K562 (cell line): ENCODE measurements around the gene XPR1.

Source experiments
- FOXA1 ChIP-seq: fragments of 450-650 bp; IDR thresholded peaks from 2 replicates; pipeline ENCODE4 v1.6.1; 2016; ENCODE audit warnings: mild to moderate bottlenecking, borderline replicate concordance
- FOXJ3 ChIP-seq: sonication (generic); formaldehyde crosslinking; IDR thresholded peaks from 2 replicates; pipeline ENCODE4 v1.4.0; 2020; ENCODE audit warnings: mild to moderate bottlenecking, missing genetic modification reagents
- MYNN ChIP-seq, 2 experiments: sonication (generic); formaldehyde crosslinking in 1 of 2; IDR thresholded peaks; 2 replicates each; pipeline versions ENCODE4 v1.5.0 to v1.6.1; 2016 to 2020; ENCODE audit warnings: antibody characterized with exemption in 1 of 2, missing genetic modification reagents in 1 of 2
- RNF2 ChIP-seq: sonication (generic); IDR thresholded peaks from 2 replicates; pipeline ENCODE4 v1.6.1; 2016
- ZBTB33 ChIP-seq: sonication (generic); formaldehyde crosslinking; IDR thresholded peaks from 2 replicates; pipeline ENCODE4 v1.8.1; 2023; ENCODE audit warnings: mild to moderate bottlenecking, missing genetic modification reagents
- TF ChIP-seq, protein P1 (sequence below): fragments of 250-450 bp; sonication (Bioruptor Pico); IDR thresholded peaks from 2 replicates; pipeline ENCODE4 v1.5.0; 2020; ENCODE audit warnings: mild to moderate bottlenecking, borderline replicate concordance
- TF ChIP-seq, protein P2 (sequence below), 3 experiments: IDR thresholded peaks in 2 of 3; conservative IDR thresholded peaks in 1 of 3; 2 replicates each; pipeline ENCODE4 v1.5.1; 2011 to 2012; ENCODE audit warnings: low read length in 3 of 3, mild to moderate bottlenecking in 3 of 3, control low read depth in 2 of 3, improper control_type of control experiment in 1 of 3, inconsistent platforms in 1 of 3, low read depth in 1 of 3, mixed read lengths in 1 of 3, moderate library complexity in 1 of 3; ENCODE audit not compliant: insufficient read depth in 2 of 3

GRCh38 chr1:180742663-180743062 is 110.8 kb downstream of the XPR1 start:
- no peak for TF ChIP-seq RNF2
- TF ChIP-seq FOXA1 = no peak
- TF ChIP-seq FOXJ3 = no peak
- TF ChIP-seq, protein P1, sequence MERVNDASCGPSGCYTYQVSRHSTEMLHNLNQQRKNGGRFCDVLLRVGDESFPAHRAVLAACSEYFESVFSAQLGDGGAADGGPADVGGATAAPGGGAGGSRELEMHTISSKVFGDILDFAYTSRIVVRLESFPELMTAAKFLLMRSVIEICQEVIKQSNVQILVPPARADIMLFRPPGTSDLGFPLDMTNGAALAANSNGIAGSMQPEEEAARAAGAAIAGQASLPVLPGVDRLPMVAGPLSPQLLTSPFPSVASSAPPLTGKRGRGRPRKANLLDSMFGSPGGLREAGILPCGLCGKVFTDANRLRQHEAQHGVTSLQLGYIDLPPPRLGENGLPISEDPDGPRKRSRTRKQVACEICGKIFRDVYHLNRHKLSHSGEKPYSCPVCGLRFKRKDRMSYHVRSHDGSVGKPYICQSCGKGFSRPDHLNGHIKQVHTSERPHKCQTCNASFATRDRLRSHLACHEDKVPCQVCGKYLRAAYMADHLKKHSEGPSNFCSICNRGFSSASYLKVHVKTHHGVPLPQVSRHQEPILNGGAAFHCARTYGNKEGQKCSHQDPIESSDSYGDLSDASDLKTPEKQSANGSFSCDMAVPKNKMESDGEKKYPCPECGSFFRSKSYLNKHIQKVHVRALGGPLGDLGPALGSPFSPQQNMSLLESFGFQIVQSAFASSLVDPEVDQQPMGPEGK (CRISPR knock-in tag) = no peak
- TF ChIP-seq, protein P2, sequence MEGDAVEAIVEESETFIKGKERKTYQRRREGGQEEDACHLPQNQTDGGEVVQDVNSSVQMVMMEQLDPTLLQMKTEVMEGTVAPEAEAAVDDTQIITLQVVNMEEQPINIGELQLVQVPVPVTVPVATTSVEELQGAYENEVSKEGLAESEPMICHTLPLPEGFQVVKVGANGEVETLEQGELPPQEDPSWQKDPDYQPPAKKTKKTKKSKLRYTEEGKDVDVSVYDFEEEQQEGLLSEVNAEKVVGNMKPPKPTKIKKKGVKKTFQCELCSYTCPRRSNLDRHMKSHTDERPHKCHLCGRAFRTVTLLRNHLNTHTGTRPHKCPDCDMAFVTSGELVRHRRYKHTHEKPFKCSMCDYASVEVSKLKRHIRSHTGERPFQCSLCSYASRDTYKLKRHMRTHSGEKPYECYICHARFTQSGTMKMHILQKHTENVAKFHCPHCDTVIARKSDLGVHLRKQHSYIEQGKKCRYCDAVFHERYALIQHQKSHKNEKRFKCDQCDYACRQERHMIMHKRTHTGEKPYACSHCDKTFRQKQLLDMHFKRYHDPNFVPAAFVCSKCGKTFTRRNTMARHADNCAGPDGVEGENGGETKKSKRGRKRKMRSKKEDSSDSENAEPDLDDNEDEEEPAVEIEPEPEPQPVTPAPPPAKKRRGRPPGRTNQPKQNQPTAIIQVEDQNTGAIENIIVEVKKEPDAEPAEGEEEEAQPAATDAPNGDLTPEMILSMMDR (IDR thresholded peaks at IDR 0.05 in 2 of 3, conservative IDR thresholded peaks at IDR 0.05 in 1 of 3; ENCODE audit: insufficient read depth in 2 of 3, low read depth in 1 of 3, low read length in 3 of 3) = no peak
- TF ChIP-seq ZBTB33 (CRISPR knock-in tag) = no peak
- TF ChIP-seq MYNN (IDR thresholded peaks at IDR 0.05) = no peak
- TF ChIP-seq MYNN (CRISPR knock-in tag; IDR thresholded peaks at IDR 0.05) = no peak
